Left forelimb (tissue), 1 donor: Measurements from ENCODE around the gene LRRFIP2.
"Not testable (repeated sequence)": the region's sequence is repeated elsewhere in the genome, so short reads cannot be mapped to it uniquely, and the experiment has no call there.

Experiments
- DNase-seq: peaks from one replicate; pipeline ENCODE4 v3.0.0-alpha.2; 2018; ENCODE audit warnings: low spot score

LRRFIP2 gene

GRCh38 chr3:37189109-37189508, 14.7 kb upstream of the LRRFIP2 start:
- DNase-seq, result no peak

DNA sequence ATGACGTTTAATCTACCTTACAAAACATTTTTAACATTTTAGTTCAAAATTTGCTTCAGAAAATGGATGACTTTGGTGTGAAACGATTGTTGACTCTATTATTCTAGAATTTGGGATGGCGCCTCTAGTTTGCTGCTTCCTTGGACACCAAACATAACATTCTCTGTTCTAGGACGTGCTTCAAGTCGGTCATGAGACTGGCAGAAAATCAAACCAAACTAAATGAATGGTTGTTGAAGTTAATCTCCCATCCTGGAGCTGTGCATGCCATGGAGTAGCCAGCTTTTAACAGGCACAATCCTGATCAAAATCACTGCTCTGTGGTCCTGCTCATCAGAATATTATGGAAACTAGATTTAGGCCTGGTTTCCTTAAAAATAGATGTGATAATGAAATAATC, 9.6 kb upstream of the LRRFIP2 start:
- DNase-seq, result no peak

- no peak for DNase-seq
Observed at GRCh38 chr3:37183375-37183831, 9.0 kb upstream of the LRRFIP2 start.

DNA sequence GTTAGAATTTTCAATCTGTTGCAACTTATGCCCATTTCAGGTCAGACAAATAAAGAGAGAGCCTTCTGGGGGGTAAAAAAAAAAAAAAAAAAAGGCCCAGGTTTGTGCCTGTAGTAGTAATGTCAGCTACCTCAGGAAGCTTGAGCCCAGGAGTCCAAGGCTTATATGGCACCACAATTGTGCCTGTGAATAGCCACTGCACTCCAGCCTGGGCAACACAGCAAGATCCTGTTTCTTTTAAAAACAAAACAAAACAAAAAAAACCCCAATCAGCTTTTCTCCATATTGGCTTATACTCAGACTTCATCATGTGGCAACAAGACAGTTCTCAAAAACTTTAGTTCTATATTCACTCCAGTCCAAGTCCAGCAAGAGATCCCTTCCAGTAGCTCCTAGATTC, 8.4 kb upstream of the LRRFIP2 start:
- no peak for DNase-seq

DNA sequence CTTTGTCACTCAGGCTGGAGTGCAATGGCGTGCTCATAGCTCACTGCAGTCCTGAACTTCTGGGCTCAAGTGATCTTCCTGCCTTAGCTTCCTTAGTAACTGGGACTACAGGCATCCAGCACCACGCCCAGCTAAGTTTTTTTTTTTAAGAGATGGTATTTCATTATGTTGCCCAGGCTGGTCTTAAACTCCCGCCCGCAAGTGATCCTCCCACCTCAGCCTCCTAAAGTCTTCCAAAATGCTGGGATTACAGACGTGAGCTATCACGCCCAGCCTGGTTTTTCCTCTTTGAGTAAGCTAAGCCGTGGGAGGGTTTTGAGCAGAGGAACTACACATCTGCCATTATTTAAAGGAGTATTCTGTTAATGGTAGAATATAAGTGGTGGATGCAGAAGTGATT, 7.4 kb upstream of the LRRFIP2 start:
- DNase-seq, result no peak

- DNase-seq, result no peak
Observed at GRCh38 chr3:37179144-37179967, 5.0 kb upstream of the LRRFIP2 start.

GRCh38 chr3:37173806-37174205, 576 bp downstream of the LRRFIP2 start:
- no peak for DNase-seq

GRCh38 chr3:37171144-37171543, 3.2 kb downstream of the LRRFIP2 start:
- no peak for DNase-seq

GRCh38 chr3:37170513-37170912, 3.9 kb downstream of the LRRFIP2 start:
- DNase-seq, result no peak

DNA sequence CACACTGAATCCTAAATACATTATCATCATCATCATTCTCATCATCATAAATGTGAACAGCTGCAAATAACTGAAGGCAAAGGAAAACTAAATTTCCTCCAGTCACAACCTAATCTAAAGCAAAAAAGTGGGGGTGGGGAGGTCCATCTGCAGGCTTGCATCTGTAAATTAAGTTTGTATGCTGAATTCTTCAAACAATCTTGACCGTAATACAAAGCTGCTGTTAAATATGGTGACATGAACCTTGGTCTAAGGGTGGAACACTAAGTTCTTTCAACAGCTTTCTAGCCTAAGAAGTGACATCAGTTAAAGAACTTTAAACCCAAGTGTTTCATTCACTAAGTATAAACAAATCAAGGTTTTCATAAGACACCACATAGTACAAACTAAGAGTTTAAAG, 4.3 kb downstream of the LRRFIP2 start:
- no peak for DNase-seq

DNA sequence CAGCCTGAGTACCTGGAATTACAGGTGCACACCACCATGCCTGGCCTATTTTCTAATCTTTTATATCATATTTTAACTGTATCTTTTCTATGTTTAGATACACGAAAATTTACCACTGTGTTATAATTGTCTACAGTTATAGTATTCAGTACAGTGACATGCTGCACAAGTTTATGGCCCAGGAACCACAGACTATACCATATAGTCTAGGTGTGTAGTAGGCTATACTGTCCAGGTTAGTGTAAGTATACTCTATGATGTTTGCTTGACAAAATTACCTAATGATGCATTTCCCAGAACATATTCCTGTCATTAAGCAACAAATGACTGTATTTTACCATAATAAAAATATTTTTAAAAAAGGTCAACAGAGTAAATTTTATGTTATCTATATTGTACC, 5.5 kb downstream of the LRRFIP2 start:
- DNase-seq, result no peak

GRCh38 chr3:37163262-37164015, 10.9 kb downstream of the LRRFIP2 start:
- DNase-seq, result no peak

DNA sequence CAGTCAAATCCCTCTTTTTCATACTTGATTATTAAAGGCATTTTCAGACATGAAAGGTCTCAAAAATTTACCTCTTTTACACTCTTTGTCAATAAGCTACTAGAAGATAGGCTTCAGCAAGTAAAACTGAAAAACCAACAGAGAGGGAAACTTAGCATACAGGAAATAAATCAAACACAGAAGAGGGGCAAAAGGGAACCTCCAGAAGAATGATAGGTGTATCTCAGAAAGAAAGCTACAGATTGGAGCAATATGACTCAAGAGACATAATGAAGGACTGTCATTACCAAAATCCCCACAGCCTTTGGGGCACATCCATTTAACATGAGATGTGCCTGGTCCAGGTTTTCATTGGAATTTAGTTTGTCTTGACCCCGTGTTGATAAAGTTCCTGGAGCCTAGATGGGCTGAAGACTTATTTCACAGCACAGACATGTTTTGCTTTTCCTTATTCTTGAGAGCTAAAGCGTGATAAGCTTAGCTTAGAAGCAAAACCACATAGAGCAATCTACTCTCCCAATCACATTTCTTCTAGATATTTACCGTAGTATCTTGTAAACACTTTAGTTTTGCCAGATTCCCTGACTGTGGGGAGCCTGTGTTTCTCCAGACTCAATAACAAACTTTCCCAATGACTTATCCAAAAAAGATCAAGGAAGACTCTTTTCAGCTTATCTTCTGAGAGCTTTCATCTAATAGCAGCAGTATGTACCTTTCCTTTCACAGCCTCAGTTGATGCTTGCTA, 11.7 kb downstream of the LRRFIP2 start:
- DNase-seq, result no peak

GRCh38 chr3:37161351-37161750, 13.0 kb downstream of the LRRFIP2 start:
- no peak for DNase-seq

- no peak for DNase-seq
Observed at GRCh38 chr3:37155782-37156181, 18.6 kb downstream of the LRRFIP2 start.

DNA sequence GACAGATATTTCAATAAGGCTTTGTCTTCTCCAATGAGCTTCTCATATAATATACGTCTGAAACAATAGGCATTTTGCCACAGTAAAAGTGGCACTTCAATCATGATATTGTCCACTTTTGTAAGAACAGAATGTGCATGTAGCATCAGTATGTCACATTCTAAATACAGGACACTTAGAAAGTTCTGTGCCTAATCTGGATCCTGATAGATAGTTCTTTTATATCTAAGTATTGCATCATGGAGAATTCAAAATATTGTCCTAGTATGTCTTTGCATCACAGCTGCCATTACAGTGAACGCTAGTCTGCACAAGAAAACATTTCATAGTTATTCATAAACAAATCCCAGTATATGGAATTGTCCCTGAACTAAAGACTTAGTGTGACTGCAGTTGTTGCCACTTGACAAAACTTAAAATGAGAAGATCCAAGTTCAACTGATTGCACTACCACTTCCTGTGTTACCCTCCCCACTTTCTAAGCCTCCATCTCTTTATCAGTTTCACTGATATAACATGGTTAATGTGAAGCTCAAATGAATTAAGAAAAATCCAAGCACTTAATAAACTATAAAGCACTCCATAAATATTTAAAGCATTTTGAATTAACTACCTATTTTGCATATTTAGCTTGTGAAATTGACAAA, 19.6 kb downstream of the LRRFIP2 start:
- DNase-seq, result no peak

GRCh38 chr3:37150621-37151020, 23.8 kb downstream of the LRRFIP2 start:
- no peak for DNase-seq

GRCh38 chr3:37149257-37149656, 25.1 kb downstream of the LRRFIP2 start:
- DNase-seq, result no peak

DNA sequence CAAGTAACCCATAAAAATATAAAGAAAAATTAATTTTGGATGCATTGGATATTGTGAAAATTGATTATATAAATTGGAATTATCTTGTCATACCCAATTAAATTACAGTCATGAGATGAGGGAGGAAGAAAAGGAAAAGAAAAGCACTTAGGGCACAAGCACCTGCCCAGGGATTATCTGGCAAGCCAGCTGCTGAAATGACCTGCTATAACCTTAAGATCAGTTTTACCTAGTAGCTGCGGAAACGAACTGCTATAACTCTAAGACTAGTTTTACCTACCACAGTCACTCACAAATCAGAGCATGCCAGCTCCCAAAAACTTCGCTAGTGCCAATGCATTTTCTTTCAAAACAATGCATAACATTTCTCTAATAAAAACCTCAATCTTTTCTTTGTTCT, 26.2 kb downstream of the LRRFIP2 start:
- no peak for DNase-seq

DNA sequence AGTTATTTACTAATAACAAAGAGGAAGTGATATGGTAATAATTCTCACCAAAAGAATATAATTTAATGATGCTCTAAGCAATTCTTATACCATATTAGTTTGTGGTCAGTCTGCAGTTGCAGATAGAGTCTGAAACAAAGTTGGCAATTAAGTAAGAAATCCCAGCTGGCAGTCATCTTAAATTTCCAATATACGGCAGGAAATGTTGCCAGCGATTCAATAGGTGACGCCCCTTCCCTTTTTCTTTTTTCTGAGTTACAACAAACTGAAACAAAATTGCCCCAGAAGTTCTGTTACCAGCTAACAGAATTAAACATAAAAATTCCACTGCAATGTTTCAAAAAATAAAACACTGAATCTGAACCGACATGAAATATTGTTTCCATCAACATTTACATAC, 26.7 kb downstream of the LRRFIP2 start:
- DNase-seq, result no peak

- not testable (repeated sequence) for DNase-seq
Observed at GRCh38 chr3:37146927-37147326, 27.5 kb downstream of the LRRFIP2 start.

- DNase-seq, result no peak
Observed at GRCh38 chr3:37145611-37146010, 28.8 kb downstream of the LRRFIP2 start.
